Activated CD8-positive, alpha-beta memory T cell treated with anti-CD3 and anti-CD28 coated beads, Interleukin-2, amount 50 U/mL, for 4 hours (primary cell): ENCODE data around the gene DOCK2.
"Not testable (repeated sequence)": the region's sequence is repeated elsewhere in the genome, so short reads cannot be mapped to it uniquely, and the experiment has no call there.

Experiments used
- DNase-seq: peaks from one replicate; pipeline ENCODE4 v3.0.0-alpha.2; 2020

DOCK2 gene

GRCh38 chr5:169832845-169833244 lies 195.8 kb downstream of the DOCK2 start:
- DNase-seq, result no peak

- DNase-seq, result not testable (repeated sequence)
Measured at GRCh38 chr5:169833681-169834292, 196.7 kb downstream of the DOCK2 start.

DNA sequence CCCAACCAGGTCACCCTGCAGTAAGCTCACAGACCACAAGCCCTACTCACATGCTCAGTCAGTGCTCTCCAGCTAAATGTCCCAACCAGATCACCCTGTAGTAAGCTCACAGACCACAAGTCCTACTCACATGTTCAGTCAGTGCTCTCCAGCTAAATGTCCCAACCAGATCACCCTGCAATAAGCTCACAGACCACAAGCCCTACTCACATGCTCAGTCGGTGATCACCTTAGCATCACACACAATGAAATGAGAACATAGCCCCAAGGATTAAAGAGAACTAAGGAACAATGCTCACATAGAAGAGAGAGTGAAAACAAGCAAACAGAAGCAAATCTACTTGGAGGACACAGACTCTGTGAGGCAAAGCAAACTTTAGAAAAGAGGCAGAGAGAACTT lies 197.5 kb downstream of the DOCK2 start:
- DNase-seq, result not testable (repeated sequence)

DNA sequence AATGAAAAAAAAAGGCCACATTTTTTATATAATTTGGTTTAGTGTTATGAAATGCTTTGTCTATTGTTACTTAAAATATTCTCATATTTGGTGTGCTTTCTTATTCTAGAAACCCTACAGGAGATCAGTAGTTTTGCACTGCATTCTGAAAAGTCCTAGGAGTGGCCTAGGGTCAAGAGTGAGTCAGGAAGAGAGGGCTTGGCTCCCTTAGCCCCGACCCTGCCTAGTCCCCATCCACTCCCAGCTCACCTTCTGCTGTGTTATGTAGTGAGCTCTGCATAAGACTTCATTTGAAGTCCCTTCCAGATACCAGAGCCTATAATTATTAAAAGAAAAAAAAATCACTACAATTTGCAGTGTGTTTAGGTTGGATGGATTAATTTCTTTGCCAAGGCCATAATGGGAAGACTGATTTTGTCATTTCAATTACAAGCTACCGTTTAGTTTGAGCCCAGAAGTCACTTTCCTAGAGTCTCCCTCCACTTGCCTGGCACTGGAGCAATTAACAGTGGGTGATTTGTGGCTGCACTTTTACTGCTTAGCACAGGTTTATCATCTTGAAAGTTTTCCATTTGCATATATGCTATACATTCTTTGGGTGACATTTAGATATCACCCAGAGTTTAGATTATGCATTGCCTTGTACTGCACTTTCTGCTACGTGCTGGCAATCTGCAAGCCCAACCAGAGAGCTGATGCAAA lies 199.9 kb downstream of the DOCK2 start:
- no peak for DNase-seq

- no peak for DNase-seq
Measured at GRCh38 chr5:169837686-169838085, 200.6 kb downstream of the DOCK2 start.

DNA sequence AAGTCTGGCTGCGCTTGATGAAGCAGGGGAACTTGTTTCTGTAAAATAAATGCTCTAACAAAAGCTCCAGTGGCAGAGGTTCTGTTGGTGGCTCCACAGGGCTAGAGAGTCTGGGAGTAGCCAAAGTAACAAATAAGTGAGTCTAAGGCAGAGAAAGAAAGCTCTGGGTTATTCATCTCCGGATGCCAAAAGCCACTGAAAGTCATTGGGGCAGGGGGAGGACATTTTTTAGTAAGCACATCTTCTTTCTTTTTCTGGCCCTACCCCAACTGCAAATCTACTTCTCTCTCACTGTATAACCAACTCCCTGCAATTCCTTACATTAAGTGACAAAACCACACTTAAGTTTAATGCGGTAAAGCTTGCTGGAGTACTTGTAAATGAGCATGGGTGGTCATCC lies 201.6 kb downstream of the DOCK2 start:
- DNase-seq, result no peak

DNA sequence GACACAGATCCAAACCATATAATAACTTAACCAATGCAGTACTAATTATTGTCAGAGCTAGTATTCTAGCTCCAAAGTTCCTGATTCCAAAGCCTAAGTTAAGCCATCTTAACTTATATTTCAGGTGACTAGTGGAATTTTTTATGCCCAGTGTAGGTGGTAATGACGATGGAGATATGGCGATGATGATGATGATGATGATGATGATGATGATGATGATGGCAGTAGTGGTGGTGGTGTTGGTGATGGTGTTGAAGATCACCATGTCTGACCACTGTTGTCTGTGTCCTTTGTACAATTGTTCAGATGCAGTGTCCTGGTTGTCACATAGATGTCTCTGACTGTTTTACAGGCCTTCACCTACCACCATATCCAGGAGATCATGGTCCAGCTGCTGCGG lies 203.3 kb downstream of the DOCK2 start:
- DNase-seq, result no peak

GRCh38 chr5:169842699-169843098 lies 205.6 kb downstream of the DOCK2 start:
- no peak for DNase-seq

DNA sequence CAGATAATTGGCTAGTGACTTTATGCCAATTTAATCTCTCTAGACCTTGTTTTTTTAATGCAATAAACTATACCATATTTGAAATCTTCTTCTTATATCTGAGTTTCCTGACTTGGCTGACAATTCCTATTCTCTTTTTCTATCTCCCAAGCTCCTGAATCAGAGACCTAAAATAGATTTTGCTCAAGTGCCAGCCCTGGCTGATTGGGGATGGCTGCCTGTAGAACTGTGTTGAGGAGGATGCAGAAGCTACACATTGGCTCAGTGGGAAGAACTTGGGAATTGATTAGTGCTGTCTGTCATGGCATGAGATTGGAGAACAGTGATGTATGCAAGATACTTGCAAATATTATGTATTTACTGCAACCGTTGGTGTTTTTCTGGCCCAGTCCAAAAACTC lies 210.4 kb downstream of the DOCK2 start:
- no peak for DNase-seq

- DNase-seq, result no peak
Measured at GRCh38 chr5:169848271-169848670, 211.2 kb downstream of the DOCK2 start.

DNA sequence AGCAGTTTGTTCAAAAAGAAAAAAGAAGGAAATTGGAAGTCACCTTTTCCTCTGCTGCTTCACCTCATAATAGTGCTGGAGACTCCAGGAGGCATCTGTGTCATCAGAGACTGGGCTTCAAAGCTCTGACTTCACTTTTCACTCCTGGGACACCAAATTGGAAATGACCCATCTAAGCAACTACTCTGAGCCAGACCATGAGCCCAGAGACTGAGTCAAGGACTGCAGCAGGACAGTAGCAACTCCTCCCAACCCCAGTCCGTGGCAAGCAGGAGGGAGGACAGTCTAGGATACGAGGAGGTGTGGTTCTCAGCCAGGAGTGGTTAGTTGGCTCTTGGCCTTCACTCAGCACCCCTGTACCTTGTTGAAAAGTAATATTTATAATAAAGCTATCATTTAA lies 211.7 kb downstream of the DOCK2 start:
- DNase-seq, result no peak

- DNase-seq, result no peak
Measured at GRCh38 chr5:169850409-169850808, 213.3 kb downstream of the DOCK2 start.

GRCh38 chr5:169851321-169851850 lies 214.3 kb downstream of the DOCK2 start:
- DNase-seq, result no peak

DNA sequence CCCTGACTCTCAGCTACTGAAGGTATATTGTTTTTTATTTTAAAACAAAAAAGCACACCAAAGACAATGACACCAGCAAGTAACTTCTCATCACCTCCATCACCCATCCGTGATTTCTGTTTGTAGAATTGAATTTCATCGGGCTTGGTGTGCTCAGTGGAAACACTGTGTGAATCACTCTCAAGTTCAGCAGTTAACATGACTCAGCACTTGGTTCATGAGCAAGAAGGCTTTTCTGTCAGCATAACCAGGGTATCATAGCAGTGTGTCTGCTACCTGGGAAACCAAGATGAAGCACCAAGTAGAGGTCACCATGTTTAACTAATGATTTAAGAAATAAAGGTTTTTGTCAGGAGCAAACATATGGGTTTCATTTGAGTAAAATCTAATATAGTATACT lies 219.5 kb downstream of the DOCK2 start:
- DNase-seq, result no peak

DNA sequence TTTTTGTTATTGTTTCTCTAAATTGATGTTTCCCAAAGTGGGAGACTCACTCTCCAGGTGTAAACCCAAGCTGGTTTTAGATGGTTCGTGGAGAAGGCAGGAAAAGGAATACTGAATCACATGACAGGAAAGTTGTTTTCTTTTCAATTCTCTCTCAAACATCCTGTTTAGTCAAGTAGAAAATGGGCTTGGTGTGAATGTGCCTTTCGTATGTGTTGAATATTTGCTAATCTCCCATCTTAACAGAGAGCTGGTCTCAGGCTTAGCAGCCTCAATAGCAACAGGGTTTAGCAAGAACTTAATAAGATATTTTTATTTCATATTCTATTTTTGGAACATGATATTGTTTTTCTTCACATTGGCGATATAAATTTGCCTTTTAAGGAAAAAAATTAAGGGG lies 223.5 kb downstream of the DOCK2 start:
- DNase-seq, result no peak

DNA sequence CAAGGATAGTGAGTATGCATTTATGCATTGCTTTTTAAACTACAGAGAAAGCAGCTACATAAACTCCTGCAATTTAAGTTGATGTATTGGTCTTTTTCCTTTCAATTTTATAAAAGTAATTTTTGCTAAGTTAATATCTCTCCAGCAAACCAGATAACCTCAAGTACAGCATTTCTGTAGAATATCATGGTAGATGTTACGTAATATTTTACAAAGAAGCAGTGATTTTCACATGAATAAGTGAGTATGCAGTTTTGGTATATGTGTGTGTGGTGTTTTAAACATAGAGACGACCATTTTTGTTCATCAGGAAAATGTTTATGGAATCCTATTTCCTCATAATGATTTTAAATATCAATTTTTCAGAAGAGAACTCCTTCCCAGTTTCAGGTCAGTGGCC lies 224.4 kb downstream of the DOCK2 start:
- no peak for DNase-seq

DNA sequence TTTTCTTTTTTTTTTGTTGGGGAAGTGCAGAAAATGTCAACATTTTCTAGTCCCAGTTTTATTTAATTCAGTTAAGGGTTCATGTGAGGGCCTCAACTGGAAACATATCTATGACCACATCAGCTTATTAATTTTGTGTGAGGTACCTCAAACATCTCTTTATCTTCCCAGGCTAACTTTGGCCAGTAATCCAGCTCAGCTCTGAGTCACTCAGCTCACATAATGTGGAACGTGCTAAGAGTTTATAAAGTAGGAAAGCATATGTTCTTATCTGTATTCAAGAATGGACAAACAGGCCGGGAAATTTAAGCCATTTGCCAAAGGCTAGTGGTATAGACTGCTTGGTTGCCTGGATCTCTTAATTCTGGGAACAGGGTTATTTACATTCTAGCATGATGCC lies 224.9 kb downstream of the DOCK2 start:
- DNase-seq, result no peak

- DNase-seq, result no peak
Measured at GRCh38 chr5:169862391-169862811, 225.3 kb downstream of the DOCK2 start.

GRCh38 chr5:169864483-169864882 lies 227.4 kb downstream of the DOCK2 start:
- DNase-seq, result no peak

- DNase-seq, result no peak
Measured at GRCh38 chr5:169867347-169867746, 230.3 kb downstream of the DOCK2 start.

- no peak for DNase-seq
Measured at GRCh38 chr5:169869066-169869465, 232.0 kb downstream of the DOCK2 start.

- DNase-seq, result no peak
Measured at GRCh38 chr5:169870211-169870610, 233.1 kb downstream of the DOCK2 start.

DNA sequence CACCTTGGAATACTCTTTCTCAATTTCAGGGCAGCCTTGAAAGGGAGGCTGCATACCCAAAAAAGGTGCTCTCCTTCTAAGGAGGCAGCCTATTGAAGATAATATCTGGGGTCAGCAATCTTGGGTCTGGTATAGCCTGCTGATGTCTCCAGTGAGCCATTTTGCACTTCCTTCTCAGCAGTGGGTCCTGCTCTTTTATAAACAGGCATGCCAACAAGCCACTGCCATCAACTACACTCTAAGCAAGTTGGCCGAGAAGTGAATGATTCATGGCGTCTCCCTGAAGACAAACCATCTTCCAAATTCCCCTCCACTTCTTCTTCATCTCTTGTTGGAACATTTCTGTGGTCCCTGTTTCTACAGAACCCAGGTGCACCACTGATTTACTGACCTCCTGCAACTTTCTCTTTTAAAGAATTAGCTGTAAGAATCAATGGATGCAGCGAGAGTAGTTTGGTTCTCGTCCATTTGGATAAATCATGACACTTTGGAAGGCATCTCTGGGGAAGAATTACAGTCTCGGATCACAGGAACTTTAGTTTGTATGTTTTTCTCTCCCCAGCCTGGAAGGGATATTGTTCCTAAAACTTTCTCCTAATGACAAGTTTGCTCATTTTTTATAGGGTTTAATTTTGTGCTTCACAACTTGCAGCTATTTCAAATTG lies 234.9 kb downstream of the DOCK2 start:
- DNase-seq, result no peak

DNA sequence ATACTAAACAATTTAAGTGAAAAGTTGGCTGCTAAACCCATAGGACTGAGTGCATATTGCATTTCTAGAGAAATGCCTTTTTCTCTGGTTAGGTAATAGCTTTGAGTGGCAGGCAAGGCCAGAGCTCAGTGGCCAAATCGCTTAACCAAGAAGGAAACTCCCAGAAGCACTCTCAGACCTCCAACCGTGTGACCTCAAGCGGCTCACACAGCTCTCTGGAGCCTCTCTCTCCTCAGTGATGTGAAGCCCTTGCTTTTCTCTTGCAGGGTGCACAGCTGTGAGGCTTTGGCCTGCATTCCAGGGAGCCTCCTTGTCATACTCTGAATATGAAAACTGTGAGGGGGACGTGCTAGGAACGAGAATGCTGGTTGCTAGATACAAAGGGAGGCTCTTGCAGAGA lies 236.6 kb downstream of the DOCK2 start:
- no peak for DNase-seq
